HEK293 (cell line): ENCODE measurements around the gene KATNBL1.

Source experiments
- ZNF138 ChIP-seq: fragments of 450-650 bp; formaldehyde crosslinking; IDR thresholded peaks from 2 replicates; pipeline ENCODE4 v1.5.1; 2016; ENCODE audit warnings: missing biosample characterization, missing genetic modification characterization, borderline replicate concordance
- ZNF335 ChIP-seq: fragments of 450-650 bp; formaldehyde crosslinking; conservative IDR thresholded peaks from 2 replicates; pipeline ENCODE4 v1.5.1; 2016; ENCODE audit warnings: missing biosample characterization, missing genetic modification characterization
- ZNF416 ChIP-seq: fragments of 450-650 bp; formaldehyde crosslinking; IDR thresholded peaks from 2 replicates; pipeline ENCODE4 v1.5.1; 2016; ENCODE audit warnings: missing biosample characterization, missing genetic modification characterization
- ZNF658 ChIP-seq: fragments of 450-650 bp; formaldehyde crosslinking; IDR thresholded peaks from 2 replicates; pipeline ENCODE4; 2016; ENCODE audit warnings: missing biosample characterization, missing genetic modification characterization
- TF ChIP-seq, protein P1 (sequence below): fragments of 450-650 bp; formaldehyde crosslinking; IDR thresholded peaks from 2 replicates; pipeline ENCODE4 v1.5.1; 2016; ENCODE audit warnings: missing biosample characterization, missing genetic modification characterization

DNA sequence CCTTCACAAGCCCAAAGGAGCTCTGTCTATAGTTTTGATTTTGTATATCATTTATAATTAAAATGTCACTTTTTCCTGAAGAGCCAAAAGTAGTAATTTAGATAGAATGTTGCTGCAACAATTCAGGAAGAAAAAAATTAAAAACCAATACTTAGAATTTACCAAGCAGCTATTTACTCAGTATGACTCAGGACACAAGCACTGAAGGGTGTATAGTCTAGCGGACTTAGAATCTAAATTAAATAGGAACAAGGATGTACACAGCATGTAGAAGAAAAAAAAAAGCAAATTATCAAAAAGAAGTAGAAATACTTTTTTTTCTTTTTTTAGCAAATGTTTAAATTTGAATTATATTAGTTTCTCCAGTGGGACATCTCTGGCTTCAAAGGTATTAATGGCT, 76.4 kb downstream of the KATNBL1 start:
- TF ChIP-seq ZNF416 (tag by site-specific recombination) (no peak), ZNF658 (tag by site-specific recombination) (no peak), ZNF335 (no peak), ZNF138 (tag by site-specific recombination) (no peak)
- TF ChIP-seq, protein P1, sequence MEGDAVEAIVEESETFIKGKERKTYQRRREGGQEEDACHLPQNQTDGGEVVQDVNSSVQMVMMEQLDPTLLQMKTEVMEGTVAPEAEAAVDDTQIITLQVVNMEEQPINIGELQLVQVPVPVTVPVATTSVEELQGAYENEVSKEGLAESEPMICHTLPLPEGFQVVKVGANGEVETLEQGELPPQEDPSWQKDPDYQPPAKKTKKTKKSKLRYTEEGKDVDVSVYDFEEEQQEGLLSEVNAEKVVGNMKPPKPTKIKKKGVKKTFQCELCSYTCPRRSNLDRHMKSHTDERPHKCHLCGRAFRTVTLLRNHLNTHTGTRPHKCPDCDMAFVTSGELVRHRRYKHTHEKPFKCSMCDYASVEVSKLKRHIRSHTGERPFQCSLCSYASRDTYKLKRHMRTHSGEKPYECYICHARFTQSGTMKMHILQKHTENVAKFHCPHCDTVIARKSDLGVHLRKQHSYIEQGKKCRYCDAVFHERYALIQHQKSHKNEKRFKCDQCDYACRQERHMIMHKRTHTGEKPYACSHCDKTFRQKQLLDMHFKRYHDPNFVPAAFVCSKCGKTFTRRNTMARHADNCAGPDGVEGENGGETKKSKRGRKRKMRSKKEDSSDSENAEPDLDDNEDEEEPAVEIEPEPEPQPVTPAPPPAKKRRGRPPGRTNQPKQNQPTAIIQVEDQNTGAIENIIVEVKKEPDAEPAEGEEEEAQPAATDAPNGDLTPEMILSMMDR (tag by site-specific recombination): no peak
